OCI-LY1 (cell line): Measurements from ENCODE around the gene ZNF683.

ENCODE experiments used
- CTCF ChIP-seq: fragments of 200-600 bp; sonication (generic), shearing (Covaris generic); IDR thresholded peaks from 2 replicates; pipeline ENCODE4 v1.5.1; 2017; ENCODE audit warnings: mild to moderate bottlenecking, antibody characterized with exemption, low read length, moderate library complexity, mixed read lengths
- EZH2 ChIP-seq: fragments of 200-600 bp; sonication (generic), shearing (Covaris generic); IDR thresholded peaks from 2 replicates; pipeline ENCODE4 v1.8.0; 2017; ENCODE audit warnings: borderline replicate concordance, mixed run types, mild to moderate bottlenecking, antibody characterized with exemption, low read length, moderate library complexity, mixed read lengths

DNA sequence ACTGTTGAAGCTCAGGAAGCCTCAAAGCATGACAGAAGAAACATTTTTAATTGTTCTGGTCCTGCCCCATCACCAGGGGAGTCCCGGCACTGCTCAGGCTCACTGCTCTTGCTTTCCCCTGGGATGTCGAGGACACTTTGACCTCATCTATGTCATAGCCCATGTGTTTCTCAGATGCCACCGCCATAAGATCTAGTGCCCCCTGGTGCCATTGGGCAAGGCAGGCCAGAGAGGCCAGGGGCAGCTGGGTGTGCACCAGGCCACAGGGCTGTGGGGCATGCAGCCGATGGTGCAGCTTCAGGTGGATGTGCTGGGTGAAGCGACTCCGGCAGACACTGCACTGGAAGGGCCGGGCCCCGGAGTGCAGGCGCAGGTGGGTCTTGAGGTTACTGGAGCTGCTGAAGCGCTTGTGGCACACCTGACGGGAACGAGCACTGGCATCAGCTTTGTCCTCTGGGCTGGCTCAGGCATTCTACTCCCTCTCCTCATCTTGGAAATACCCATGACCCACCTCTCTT is 10.9 kb downstream of the ZNF683 start:
- peak; percentile 11; the same call in 1 of the 2 replicates for TF ChIP-seq CTCF
- no peak for TF ChIP-seq EZH2
